Activated CD4-positive, alpha-beta T cell treated with anti-CD3 and anti-CD28 coated beads, Interleukin-10, Interleukin-2, amounts not matched to agents 100 ng/mL and 50 ng/mL, durations not matched to agents 16 hours and 8 hours (primary cell): ENCODE results near the gene P2RY1.
"Not testable (repeated sequence)": the region's sequence is repeated elsewhere in the genome, so short reads cannot be mapped to it uniquely, and the experiment has no call there.

ENCODE experiments used
- DNase-seq: peaks from one replicate; pipeline ENCODE4 v3.0.0-alpha.2; 2020

The P2RY1 gene

DNA sequence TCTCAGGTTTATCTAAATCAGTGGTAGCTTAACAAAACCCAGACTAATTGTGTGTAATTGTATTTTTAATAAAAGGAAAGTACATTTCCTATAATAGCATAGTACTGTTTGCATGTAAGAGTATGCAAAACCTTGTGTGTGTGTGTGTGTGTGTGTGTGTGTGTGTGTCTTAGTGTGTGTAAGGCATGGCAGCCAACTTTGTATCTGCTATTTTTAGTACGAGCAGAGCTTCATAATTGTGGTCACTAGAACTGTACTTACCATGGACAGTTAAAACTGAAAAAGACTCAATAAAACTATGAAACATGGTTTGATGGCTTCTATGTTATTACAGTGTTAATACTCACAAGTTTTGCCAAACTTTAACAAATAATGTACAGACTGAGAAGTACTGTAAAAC, 6.2 kb downstream of the P2RY1 start:
- no peak for DNase-seq

DNA sequence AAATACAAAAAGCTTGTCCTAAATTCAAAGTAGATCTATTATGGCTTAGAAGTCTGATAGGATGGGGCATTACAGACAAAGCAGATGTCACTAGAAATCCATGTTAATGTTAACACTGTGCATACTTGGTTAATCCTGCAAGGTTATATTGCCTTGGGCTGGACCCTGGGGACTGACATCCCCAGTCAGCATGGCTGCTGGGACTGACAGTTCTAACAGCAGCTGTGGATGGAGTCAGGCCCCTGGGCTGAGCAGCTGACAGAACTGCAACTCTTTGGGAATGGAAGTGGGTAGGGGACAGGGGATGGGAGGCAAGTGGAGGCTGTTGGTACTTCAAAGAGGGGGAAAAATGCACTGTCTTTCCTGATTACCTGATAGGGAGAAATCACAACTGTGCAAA, 7.5 kb downstream of the P2RY1 start:
- no peak for DNase-seq

GRCh38 chr3:152843955-152844354, 9.0 kb downstream of the P2RY1 start:
- no peak for DNase-seq

- not testable (repeated sequence) for DNase-seq
Observed at GRCh38 chr3:152846572-152847202, 11.8 kb downstream of the P2RY1 start.

- not testable (repeated sequence) for DNase-seq
Observed at GRCh38 chr3:152847599-152847998, 12.7 kb downstream of the P2RY1 start.

- DNase-seq: no peak
Observed at GRCh38 chr3:152849996-152850578, 15.2 kb downstream of the P2RY1 start.

DNA sequence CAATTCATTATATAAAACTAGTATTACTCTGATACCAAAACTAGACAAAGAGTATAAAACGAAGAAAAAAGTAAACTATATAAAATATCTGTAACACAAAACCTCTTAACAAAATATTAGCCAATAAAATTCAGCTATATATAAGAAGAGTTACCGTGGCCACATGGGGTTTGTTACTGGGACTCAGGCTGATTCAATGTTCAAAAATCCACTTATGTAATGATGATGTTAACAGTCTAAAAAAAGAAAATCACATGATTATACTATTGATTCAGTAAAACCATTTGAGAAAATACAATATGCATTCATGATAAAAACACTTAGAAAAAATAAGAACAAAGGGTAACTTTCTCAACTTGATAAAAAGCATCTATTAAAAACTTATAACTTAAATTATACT, 18.3 kb downstream of the P2RY1 start:
- DNase-seq: no peak

DNA sequence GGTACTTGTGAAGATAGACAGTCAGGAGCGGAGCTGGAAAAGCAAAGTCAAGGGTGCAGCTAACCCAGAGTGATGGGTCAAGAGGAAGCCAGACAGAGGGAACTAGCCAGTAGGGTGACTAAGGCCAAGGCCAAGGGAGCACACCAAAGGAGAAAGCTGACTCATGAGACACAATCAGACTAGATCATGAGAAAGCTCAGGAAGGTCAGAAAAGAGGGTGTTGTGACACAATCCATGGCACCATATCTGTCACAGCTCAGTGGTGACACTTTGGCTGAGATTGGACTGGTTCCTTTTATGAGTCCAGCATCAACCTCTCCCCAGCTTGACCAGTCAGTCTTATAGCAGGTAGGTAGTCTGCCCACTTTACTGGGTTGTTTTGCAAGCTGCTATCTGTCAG, 22.2 kb downstream of the P2RY1 start:
- DNase-seq: no peak

DNA sequence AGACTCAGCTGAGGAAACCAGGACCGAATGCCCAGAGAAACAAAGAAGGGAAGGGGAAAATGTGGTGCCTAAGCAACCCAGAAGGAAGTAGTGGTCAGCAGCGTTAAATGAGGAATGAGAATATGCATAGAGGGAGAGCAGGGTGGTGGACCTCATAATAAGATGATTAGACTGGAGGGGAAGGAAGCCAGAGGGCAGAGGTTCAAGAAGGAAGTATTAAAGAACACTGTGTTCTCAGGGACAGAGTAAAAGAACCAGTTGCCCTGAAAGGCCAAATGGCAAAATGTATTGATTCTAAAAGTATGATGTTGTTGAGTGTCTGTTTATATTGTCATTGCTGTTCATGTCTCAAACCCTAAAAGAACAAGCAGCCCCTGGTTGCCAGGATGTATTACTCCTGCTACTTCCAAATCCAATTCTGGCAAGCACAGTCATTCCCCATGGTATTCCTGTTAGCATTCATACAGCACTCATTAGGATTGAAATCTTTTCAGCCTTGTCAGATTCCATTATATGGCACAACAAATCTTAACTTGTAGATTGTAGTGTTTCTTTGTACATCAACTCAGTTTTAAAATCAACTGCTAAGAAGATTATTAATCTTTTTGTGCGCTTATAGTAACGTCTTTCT, 23.4 kb downstream of the P2RY1 start:
- no peak for DNase-seq

- no peak for DNase-seq
Observed at GRCh38 chr3:152860736-152861135, 25.8 kb downstream of the P2RY1 start.

- no peak for DNase-seq
Observed at GRCh38 chr3:152865668-152866245, 30.8 kb downstream of the P2RY1 start.

DNA sequence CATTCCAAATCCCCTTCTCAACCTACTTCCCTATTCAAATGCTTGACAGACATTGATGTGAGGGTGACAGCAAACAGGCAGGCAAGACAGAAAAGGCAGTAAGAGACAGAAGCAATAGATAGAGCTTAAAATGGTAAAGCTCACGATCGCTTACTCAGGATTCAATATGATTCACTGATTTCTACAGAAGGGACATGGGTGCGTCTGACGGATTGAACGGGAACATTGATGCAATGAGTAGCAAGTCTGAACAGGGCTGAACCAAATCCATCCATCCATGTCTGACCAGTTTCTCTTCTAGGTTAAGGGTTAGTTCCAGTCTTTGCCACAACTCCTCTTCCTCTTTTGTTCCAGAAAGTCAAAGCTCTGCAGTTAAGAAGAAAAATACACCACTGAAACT, 35.1 kb downstream of the P2RY1 start:
- no peak for DNase-seq

DNA sequence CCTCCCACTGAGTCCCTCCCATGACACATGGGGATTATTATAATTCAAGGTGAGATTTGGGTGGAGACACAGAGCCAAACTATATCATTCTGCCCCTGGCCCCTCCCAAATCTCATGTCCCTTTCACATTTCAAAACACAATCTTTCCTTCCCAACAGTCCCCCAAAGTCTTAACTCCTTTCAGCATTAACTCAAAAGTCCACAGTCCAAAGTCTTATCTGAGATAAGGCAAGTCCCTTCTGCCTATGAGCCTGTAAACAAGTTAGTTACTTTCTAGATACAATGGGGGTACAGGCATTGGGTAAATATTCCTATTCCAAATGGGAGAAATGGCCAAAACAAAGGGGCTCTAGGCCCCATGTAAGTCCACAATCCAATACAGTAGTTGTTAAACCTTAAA, 38.4 kb downstream of the P2RY1 start:
- DNase-seq: not testable (repeated sequence)

DNA sequence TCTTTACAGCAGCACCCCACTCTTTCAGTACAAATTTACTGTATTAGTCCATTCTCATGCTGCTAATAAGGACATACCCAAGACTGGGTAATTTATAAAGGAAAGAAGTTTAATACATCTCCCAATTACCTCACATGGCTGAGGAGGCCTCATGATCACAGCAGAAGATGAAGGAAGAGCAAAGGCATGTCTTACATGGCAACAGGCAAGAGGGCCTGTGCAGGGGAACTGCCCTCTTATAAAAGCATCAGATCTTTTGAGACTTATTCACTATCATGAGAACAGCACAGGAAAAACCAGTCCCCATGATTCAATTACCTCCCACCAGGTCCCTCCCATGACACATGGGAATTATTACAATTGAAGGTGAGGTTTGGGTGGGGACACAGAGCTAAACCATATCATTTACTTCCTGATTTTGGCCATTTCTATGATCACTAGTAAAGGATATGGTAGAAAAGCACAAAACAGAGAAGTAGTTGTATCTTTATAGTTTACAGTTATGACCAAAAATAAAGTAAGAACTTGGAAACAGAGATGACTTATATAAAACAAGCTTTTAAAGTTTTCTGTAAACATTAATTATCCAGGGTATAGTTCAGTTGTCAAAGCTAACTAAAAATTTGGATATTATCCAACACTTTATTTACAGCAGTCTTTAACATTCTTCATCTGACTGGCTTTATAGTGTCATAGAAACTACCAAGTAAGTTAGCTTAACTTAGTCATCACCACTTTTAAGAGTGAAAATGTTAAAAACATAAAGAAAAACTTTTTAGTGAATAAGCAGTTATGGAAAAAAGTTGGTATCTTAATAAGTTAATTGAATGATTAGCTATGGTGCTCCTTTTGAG, 40.2 kb downstream of the P2RY1 start:
- no peak for DNase-seq

- DNase-seq: peak; percentile 5
Observed at GRCh38 chr3:152879130-152879789, 44.3 kb downstream of the P2RY1 start.

GRCh38 chr3:152879790-152880174, 44.9 kb downstream of the P2RY1 start:
- DNase-seq: no peak

GRCh38 chr3:152885076-152885475, 50.1 kb downstream of the P2RY1 start:
- DNase-seq: no peak
